ENCODE data around the gene CRACR2B.

- TF ChIP-seq POLR2A (IDR thresholded peaks at IDR 0.05; ENCODE audit: control extremely low read depth in 1 of 2, low read depth in 2 of 2, low read length in 2 of 2) (no peak), RXRA (IDR thresholded peaks at IDR 0.05; ENCODE audit: insufficient read depth, low read depth, low read length) (no peak), TAF1 (IDR thresholded peaks at IDR 0.05; ENCODE audit: low read depth, low read length) (no peak), EZH2 (IDR thresholded peaks at IDR 0.05; ENCODE audit: low read depth, low read length, severe bottlenecking) (no peak), GTF2F1 (IDR thresholded peaks at IDR 0.05; ENCODE audit: borderline replicate concordance, low read depth, low read length) (no peak), JUN (IDR thresholded peaks at IDR 0.05; ENCODE audit: low read depth, low read length) (no peak), RFX5 (IDR thresholded peaks at IDR 0.05; ENCODE audit: borderline replicate concordance, low read depth, low read length) (no peak), EGR1 (IDR thresholded peaks at IDR 0.05; ENCODE audit: borderline replicate concordance, low read depth, low read length) (no peak)
- TF ChIP-seq, protein P1, sequence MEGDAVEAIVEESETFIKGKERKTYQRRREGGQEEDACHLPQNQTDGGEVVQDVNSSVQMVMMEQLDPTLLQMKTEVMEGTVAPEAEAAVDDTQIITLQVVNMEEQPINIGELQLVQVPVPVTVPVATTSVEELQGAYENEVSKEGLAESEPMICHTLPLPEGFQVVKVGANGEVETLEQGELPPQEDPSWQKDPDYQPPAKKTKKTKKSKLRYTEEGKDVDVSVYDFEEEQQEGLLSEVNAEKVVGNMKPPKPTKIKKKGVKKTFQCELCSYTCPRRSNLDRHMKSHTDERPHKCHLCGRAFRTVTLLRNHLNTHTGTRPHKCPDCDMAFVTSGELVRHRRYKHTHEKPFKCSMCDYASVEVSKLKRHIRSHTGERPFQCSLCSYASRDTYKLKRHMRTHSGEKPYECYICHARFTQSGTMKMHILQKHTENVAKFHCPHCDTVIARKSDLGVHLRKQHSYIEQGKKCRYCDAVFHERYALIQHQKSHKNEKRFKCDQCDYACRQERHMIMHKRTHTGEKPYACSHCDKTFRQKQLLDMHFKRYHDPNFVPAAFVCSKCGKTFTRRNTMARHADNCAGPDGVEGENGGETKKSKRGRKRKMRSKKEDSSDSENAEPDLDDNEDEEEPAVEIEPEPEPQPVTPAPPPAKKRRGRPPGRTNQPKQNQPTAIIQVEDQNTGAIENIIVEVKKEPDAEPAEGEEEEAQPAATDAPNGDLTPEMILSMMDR (IDR thresholded peaks at IDR 0.05; ENCODE audit: control extremely low read depth in 1 of 3, insufficient read depth in 1 of 3, low read depth in 1 of 3, low read length in 3 of 3), result no peak
These were observed 36.8 kb upstream of the CRACR2B start for GRCh38 chr11:790721-791564.

Measured in H1 (cell line).